Measurements from ENCODE around the gene PDE1C. TPM values are rescaled to one million over a fixed set of nuclear protein-coding genes. Genes with fewer than 3 reads are reported as not detected.

Gene PDE1C
- polyA plus RNA-seq, 1 of the 3 experiments (the other 2 are of a cell fraction), result 4.6 TPM

- no peaks in the 10 kb centered on the region for H4K20me1 ChIP-seq (ENCODE audit: insufficient read depth)
- no peaks in the 10 kb centered on the region for H3F3A ChIP-seq (replicated peaks; ENCODE audit: insufficient read depth)
- no peak overlapping the region for H3K9ac ChIP-seq
- H3K27ac ChIP-seq (ENCODE audit: low read depth in 2 of 2, low read length in 1 of 2), result no peak overlapping the region
- H3K4me1 ChIP-seq (ENCODE audit: control insufficient read depth in 1 of 2, insufficient read depth in 2 of 2, low read depth in 1 of 2, low read length in 1 of 2), result no peaks in the 10 kb centered on the region; a peak in 1 of 4 replicates
- no peak for DNase-seq
- ChIA-PET CTCF (interaction anchor here (0.9 kb wide), 1 partner anchor 65 kb away, joined by 3 read pairs; no protein-coding TSS in a partner anchor), POLR2A (no interaction called here)
- H3K4me3 ChIP-seq (ENCODE audit: low read depth in 2 of 2, low read length in 1 of 2), result no peak overlapping the region
- H3K9me3 ChIP-seq, result no peaks in the 10 kb centered on the region
- H3K36me3 ChIP-seq (replicated peaks in 1 of 2; ENCODE audit: control insufficient read depth in 1 of 2, insufficient read depth in 2 of 2, low read length in 1 of 2), result no peaks in the 10 kb centered on the region
- no peaks in the 10 kb centered on the region; the same call in 1 of the 2 replicates for H3K27me3 ChIP-seq (ENCODE audit: insufficient read depth)
- no peak for TF ChIP-seq REST (IDR thresholded peaks at IDR 0.05; ENCODE audit: low read depth, low read length)
- no peak for TF ChIP-seq USF2 (IDR thresholded peaks at IDR 0.05; ENCODE audit: borderline replicate concordance, low read depth, low read length)
- no peak for TF ChIP-seq SMC3 (IDR thresholded peaks at IDR 0.05; ENCODE audit: low read depth, low read length)
- 58% methylated on average over 8 of the region's 8 CpGs for WGBS (ENCODE audit: low lambda C conversion rate)
- no peaks in the 10 kb centered on the region for H3K79me2 ChIP-seq (ENCODE audit: insufficient read depth)
- H2AFZ ChIP-seq (ENCODE audit: low read depth), result no peak overlapping the region
- H3K9me2 ChIP-seq, result no peaks in the 10 kb centered on the region
- no peak overlapping the region for H3K4me2 ChIP-seq
These were observed 294.7 kb downstream of the PDE1C start for GRCh38 chr7:31775556-31775955.

GRCh38 chr7:31772211-31772610 is 298.0 kb downstream of the PDE1C start:
- H3K4me2 ChIP-seq, result no peak overlapping the region
- H3K36me3 ChIP-seq (replicated peaks in 1 of 2; ENCODE audit: control insufficient read depth in 1 of 2, insufficient read depth in 2 of 2, low read length in 1 of 2), result no peaks in the 10 kb centered on the region
- H3K4me1 ChIP-seq (ENCODE audit: control insufficient read depth in 1 of 2, insufficient read depth in 2 of 2, low read depth in 1 of 2, low read length in 1 of 2), result no peaks in the 10 kb centered on the region; a peak in 1 of 4 replicates
- no peaks in the 10 kb centered on the region for H3K79me2 ChIP-seq (ENCODE audit: insufficient read depth)
- H3K9ac ChIP-seq, result no peak overlapping the region
- peaks cover 6% of the 10 kb centered on the region; the same call in 1 of the 2 replicates for H3K27me3 ChIP-seq (ENCODE audit: insufficient read depth)
- H3F3A ChIP-seq (replicated peaks; ENCODE audit: insufficient read depth), result no peaks in the 10 kb centered on the region
- H3K9me3 ChIP-seq, result no peaks in the 10 kb centered on the region
- H3K4me3 ChIP-seq (ENCODE audit: low read depth in 2 of 2, low read length in 1 of 2), result no peak overlapping the region
- TF ChIP-seq SIN3A (IDR thresholded peaks at IDR 0.05; ENCODE audit: borderline replicate concordance, low read depth, low read length), result no peak
- no peak for TF ChIP-seq POLR2AphosphoS5 (IDR thresholded peaks at IDR 0.05; ENCODE audit: low read depth, low read length)
- TF ChIP-seq MAX (IDR thresholded peaks at IDR 0.05; ENCODE audit: low read depth), result no peak
- TF ChIP-seq TCF12 (IDR thresholded peaks at IDR 0.05), result no peak
- no peak for TF ChIP-seq GATA2 (CRISPR knock-in tag; IDR thresholded peaks at IDR 0.05)
- TF ChIP-seq NRF1 (IDR thresholded peaks at IDR 0.05; ENCODE audit: low read depth, low read length), result no peak
- no peak for TF ChIP-seq MEF2A (IDR thresholded peaks at IDR 0.05; ENCODE audit: borderline replicate concordance, low read depth)
- TF ChIP-seq RXRA (IDR thresholded peaks at IDR 0.05; ENCODE audit: borderline replicate concordance, low read depth), result no peak
- no peak for TF ChIP-seq USF1 (IDR thresholded peaks at IDR 0.05; ENCODE audit: borderline replicate concordance, low read depth)
- no peak for TF ChIP-seq RFX5 (IDR thresholded peaks at IDR 0.05; ENCODE audit: low read length)
- 26% methylated on average over 2 of the region's 2 CpGs for WGBS (ENCODE audit: low lambda C conversion rate)
- POLR2A ChIA-PET, result no interaction called here
- H4K20me1 ChIP-seq (ENCODE audit: insufficient read depth), result no peaks in the 10 kb centered on the region
- no peaks in the 10 kb centered on the region for H3K9me2 ChIP-seq
- no peak for DNase-seq
- no peak overlapping the region for H2AFZ ChIP-seq (ENCODE audit: low read depth)
- CTCF ChIA-PET, result interaction anchor here (1.9 to 2.6 kb wide), 2 partner anchors 9 to 11 kb away, joined by 10 to 13 read pairs; no protein-coding TSS in a partner anchor
- no peak overlapping the region for H3K27ac ChIP-seq (ENCODE audit: low read depth in 2 of 2, low read length in 1 of 2)

All from SK-N-SH (cell line).